GM18870 (cell line): ENCODE results near the gene ATP11B.
A peak's percentile ranks its signal among the peaks of the same experiment; 100 is the strongest.

ENCODE experiments used
- ATAC-seq: cut with Tn5 transposase; IDR thresholded peaks from one replicate; pipeline ENCODE4 v1.9.1; 2021; ENCODE audit warnings: moderate library complexity; ENCODE audit not compliant: unreplicated experiment

Gene ATP11B

GRCh38 chr3:182908471-182908870, 115.2 kb downstream of the ATP11B start:
- no peak for ATAC-seq

DNA sequence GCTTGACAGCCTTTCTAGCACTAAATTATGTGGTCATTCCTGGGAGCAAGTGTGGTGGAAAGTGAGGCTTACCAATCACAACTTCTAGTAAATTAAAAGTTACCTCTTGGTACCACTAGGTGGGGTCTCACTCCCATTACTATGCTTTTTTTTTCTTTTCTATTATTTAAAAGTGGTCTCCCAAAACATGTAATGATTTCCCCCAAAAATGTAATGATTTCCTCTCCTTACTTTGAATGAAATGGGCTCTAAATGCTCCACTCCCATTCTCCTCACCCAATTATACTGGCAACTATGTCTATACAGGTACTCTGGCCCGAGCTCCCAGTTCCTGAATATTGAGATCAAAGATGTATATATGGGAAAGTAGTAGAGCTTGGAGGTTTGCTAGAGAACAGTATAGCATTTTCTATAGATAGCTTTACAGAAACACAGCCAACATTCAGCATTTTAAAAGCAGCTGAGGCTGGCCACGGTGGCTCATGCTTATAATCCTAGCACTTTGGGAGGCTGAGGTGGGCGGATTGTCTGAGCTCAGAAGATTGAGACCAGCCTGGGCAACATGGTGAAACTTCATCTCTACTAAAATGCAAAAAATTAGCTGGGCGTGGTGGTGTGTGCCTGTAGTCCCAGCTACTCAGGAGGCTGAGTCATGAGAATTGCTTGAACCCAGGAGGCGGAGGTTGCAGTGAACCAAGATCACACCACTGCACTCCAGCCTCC, 116.2 kb downstream of the ATP11B start:
- ATAC-seq = no peak

- ATAC-seq = no peak
Observed at GRCh38 chr3:182910936-182911781, 117.9 kb downstream of the ATP11B start.

DNA sequence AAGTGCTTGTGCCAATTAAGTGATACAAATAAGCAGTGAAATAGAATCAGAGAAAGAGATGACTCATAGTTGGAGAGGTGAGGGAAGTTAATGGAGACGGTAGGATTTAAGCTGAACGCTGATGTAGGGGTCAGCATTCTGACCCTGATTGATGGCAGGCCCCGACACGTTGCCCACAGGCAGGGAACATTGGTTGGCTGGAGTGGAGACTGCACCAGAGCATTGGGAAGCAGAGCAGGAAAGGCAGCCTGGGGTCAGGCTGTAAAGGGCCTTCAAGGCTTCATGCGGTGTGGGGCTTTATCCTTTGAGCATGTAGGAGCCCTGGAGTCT, 118.4 kb downstream of the ATP11B start:
- no peak for ATAC-seq

- no peak for ATAC-seq
Observed at GRCh38 chr3:182912474-182912873, 119.2 kb downstream of the ATP11B start.

- peak; percentile 93 for ATAC-seq
Observed at GRCh38 chr3:182913889-182914288, 120.6 kb downstream of the ATP11B start.

DNA sequence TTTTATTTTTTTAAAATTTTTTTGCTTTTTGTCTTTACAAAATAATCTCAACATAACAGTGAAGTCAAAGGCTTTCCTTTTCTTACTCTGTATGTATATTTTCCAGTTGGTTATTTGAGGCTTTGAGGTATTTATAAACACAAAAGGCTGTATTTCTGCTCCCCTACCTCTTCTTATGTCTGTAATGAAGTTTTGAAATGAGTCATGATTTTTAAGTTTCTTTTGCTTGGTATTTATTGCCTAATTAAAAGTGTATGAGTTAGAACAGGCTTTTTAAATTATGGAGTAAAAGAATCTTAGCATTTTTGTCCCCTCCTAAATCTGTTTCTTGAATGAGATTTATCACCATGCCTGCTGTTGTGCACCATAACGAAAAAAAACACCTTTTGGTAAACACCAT, 121.0 kb downstream of the ATP11B start:
- peak; percentile 35 for ATAC-seq

DNA sequence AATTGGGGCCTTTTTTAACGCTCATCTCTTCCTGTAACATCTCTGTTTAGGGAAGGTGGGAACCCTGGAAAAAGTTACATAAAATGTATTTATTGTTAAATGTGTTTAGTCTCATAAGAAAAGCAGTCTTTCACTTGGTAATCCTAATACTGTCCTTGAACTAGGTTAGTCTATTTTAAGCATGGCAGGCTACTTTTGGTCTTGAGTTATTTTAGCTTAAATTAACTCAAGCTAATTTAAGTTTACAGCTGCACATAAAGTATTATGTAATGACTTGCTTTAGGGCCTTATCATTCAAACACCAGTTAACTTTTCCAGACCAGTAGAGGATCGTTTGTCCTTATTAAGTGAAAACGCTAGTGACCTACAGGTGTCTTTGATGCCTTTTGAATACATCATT, 123.8 kb downstream of the ATP11B start:
- no peak for ATAC-seq

DNA sequence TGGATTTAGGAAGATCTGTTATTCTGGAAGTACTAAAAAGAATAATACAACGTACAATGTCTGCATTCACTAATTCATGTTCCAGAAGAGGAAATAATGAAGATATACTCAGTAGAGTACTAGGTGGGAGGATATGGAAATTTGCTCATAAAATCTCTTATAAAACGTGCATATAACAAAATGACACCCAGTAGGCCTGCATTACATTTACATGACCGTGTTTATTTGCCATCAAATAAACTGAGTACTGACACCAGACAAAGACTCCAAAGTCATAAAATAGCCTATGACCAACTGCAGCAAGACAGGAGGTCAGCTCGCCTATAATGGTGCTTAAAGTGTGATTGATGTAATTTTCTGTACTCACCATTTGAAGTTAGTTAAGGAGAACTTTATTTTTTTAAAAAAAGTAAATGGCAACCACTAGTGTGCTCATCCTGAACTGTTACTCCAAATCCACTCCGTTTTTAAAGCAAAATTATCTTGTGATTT, 126.6 kb downstream of the ATP11B start:
- ATAC-seq = no peak

- no peak for ATAC-seq
Observed at GRCh38 chr3:182920515-182921084, 127.3 kb downstream of the ATP11B start.

- no peak for ATAC-seq
Observed at GRCh38 chr3:182921665-182922355, 128.5 kb downstream of the ATP11B start.

GRCh38 chr3:182925330-182925943, 132.1 kb downstream of the ATP11B start:
- peak; percentile 94 for ATAC-seq

- ATAC-seq = peak; percentile 13
Observed at GRCh38 chr3:182925944-182926337, 132.6 kb downstream of the ATP11B start.

DNA sequence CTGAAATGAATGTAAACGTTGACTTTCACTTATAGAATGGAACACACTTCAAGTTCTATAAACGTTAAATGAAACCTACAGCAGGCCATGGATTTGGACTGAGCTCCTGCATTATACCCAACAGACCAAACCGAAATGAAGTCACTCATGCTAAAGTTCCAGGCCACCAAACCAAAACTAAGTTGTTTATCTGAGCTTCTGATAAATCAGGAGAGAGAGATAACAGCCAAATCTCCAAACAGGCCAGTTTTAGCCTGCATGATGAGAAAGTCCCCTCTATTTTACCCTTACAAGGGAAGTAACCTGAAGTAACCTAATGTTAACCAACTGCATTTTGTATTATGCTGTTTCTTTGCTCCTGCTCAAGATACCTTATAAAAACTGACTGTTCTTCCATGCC, 142.5 kb downstream of the ATP11B start:
- ATAC-seq = no peak

- no peak for ATAC-seq
Observed at GRCh38 chr3:182936239-182936917, 143.1 kb downstream of the ATP11B start.

DNA sequence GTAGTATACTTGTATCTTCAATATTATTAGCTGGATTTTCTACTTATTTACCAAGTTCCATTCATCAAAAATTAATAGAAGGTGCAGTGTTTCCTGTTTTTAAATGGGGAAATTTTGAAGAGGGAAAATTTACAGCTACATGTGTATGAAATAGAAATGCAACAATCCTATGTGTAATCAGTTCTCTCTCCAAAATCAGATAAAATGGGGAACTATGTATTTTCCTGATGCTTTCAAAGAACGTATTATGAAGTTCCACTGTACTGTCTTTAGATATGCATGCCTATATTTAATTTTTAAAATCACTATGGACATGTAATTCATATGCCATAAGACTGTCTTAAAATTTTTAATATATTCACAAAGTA, 143.6 kb downstream of the ATP11B start:
- ATAC-seq = no peak

- ATAC-seq = peak; percentile 63
Observed at GRCh38 chr3:182937293-182938051, 144.2 kb downstream of the ATP11B start.

- ATAC-seq = no peak
Observed at GRCh38 chr3:182940266-182940808, 147.0 kb downstream of the ATP11B start.

DNA sequence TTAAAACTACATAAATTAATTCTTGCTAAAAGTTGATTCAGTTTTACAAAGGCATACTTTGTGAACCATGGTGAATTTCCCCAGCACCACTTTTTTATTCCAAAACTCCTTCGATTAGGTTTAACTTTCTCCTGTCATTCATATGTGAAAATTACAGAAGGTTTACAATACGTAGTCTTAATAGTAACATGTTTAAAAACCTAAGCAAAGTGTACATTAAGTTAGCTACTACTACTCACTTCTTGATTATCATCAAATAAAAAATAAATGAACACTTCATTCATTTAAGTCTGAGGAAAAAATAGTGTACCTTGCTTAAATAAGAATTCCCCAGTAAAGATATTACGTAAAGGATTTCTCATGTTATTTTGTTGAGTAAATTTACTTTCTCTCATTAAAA, 148.4 kb downstream of the ATP11B start:
- ATAC-seq = no peak
